HEK293 (cell line): ENCODE measurements around the gene HGD.

Experiments used
- CTCF ChIP-seq: fragments of 450-650 bp; formaldehyde crosslinking; IDR thresholded peaks from 2 replicates; pipeline ENCODE4 v1.5.1; 2016; ENCODE audit warnings: missing biosample characterization, missing genetic modification characterization
- FEZF1 ChIP-seq: fragments of 450-650 bp; formaldehyde crosslinking; IDR thresholded peaks from 2 replicates; pipeline ENCODE4 v1.5.1; 2016; ENCODE audit warnings: missing biosample characterization, missing genetic modification characterization
- SALL2 ChIP-seq: fragments of 450-650 bp; formaldehyde crosslinking; IDR thresholded peaks from 2 replicates; pipeline ENCODE4 v1.5.0; 2017; ENCODE audit warnings: missing biosample characterization, mild to moderate bottlenecking, missing genetic modification characterization, borderline replicate concordance
- ZNF169 ChIP-seq: fragments of 450-650 bp; formaldehyde crosslinking; IDR thresholded peaks from 2 replicates; pipeline ENCODE4 v1.5.1; 2016; ENCODE audit warnings: missing biosample characterization, missing genetic modification characterization
- ZNF501 ChIP-seq: fragments of 450-650 bp; formaldehyde crosslinking; IDR thresholded peaks from 2 replicates; pipeline ENCODE4 v1.5.1; 2016; ENCODE audit warnings: missing biosample characterization, missing genetic modification characterization
- TF ChIP-seq, protein P1 (sequence below): fragments of 450-650 bp; formaldehyde crosslinking; IDR thresholded peaks from 2 replicates; pipeline ENCODE4 v1.5.1; 2016; ENCODE audit warnings: missing biosample characterization, missing genetic modification characterization, low read depth
- TF ChIP-seq, protein P2 (sequence below): fragments of 450-650 bp; formaldehyde crosslinking; IDR thresholded peaks from 2 replicates; pipeline ENCODE4 v1.5.1; 2016; ENCODE audit warnings: missing biosample characterization, missing genetic modification characterization
- TF ChIP-seq, protein P3 (sequence below): fragments of 450-650 bp; formaldehyde crosslinking; IDR thresholded peaks from 2 replicates; pipeline ENCODE4 v1.5.1; 2016; ENCODE audit warnings: missing biosample characterization, missing genetic modification characterization, borderline replicate concordance

DNA sequence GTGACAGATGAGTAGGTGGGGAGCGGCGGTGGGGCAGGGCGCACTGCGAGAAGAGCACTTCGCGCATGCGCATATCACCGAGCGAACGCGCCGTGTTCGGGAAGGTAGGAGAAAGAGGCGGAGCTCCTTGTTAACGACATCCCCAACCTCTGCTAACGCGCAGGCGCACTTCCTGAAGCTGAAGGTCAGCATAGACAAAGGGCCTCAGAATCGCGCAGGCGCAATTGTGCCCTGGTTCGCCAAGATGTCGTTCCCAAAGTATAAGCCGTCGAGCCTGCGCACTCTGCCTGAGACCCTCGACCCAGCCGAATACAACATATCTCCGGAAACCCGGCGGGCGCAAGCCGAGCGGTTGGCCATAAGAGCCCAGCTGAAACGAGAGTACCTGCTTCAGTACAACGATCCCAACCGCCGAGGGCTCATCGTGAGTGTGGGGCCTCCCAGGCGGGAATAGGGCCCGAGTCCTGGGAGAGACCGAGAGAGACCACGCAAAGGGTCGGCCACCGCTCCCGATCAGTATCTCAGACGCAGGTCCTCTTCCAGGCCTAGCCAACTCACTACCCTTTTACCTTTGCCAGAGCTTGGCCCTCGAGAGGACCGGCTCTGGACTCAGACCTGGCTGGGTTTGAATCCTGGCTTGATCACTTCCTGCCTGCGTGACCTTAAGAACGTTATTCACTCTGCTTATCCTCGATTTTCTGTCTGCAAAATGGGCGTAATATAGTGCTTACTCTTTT is 85.8 kb downstream of the HGD start, which contains the start of gene NDUFB4:
- TF ChIP-seq, protein P1, sequence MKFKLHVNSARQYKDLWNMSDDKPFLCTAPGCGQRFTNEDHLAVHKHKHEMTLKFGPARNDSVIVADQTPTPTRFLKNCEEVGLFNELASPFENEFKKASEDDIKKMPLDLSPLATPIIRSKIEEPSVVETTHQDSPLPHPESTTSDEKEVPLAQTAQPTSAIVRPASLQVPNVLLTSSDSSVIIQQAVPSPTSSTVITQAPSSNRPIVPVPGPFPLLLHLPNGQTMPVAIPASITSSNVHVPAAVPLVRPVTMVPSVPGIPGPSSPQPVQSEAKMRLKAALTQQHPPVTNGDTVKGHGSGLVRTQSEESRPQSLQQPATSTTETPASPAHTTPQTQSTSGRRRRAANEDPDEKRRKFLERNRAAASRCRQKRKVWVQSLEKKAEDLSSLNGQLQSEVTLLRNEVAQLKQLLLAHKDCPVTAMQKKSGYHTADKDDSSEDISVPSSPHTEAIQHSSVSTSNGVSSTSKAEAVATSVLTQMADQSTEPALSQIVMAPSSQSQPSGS (tag by site-specific recombination), result no peak
- no peak for TF ChIP-seq ZNF501
- TF ChIP-seq, protein P2, sequence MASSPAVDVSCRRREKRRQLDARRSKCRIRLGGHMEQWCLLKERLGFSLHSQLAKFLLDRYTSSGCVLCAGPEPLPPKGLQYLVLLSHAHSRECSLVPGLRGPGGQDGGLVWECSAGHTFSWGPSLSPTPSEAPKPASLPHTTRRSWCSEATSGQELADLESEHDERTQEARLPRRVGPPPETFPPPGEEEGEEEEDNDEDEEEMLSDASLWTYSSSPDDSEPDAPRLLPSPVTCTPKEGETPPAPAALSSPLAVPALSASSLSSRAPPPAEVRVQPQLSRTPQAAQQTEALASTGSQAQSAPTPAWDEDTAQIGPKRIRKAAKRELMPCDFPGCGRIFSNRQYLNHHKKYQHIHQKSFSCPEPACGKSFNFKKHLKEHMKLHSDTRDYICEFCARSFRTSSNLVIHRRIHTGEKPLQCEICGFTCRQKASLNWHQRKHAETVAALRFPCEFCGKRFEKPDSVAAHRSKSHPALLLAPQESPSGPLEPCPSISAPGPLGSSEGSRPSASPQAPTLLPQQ (tag by site-specific recombination), result no peak
- no peak for TF ChIP-seq CTCF
- no peak for TF ChIP-seq FEZF1 (tag by site-specific recombination)
- TF ChIP-seq ZNF169, result no peak
- TF ChIP-seq, protein P3, sequence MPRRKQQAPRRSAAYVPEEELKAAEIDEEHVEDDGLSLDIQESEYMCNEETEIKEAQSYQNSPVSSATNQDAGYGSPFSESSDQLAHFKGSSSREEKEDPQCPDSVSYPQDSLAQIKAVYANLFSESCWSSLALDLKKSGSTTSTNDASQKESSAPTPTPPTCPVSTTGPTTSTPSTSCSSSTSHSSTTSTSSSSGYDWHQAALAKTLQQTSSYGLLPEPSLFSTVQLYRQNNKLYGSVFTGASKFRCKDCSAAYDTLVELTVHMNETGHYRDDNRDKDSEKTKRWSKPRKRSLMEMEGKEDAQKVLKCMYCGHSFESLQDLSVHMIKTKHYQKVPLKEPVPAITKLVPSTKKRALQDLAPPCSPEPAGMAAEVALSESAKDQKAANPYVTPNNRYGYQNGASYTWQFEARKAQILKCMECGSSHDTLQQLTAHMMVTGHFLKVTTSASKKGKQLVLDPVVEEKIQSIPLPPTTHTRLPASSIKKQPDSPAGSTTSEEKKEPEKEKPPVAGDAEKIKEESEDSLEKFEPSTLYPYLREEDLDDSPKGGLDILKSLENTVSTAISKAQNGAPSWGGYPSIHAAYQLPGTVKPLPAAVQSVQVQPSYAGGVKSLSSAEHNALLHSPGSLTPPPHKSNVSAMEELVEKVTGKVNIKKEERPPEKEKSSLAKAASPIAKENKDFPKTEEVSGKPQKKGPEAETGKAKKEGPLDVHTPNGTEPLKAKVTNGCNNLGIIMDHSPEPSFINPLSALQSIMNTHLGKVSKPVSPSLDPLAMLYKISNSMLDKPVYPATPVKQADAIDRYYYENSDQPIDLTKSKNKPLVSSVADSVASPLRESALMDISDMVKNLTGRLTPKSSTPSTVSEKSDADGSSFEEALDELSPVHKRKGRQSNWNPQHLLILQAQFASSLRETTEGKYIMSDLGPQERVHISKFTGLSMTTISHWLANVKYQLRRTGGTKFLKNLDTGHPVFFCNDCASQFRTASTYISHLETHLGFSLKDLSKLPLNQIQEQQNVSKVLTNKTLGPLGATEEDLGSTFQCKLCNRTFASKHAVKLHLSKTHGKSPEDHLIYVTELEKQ (tag by site-specific recombination), result no peak
- no peak for TF ChIP-seq SALL2 (tag by site-specific recombination)
